Measurements from ENCODE around the gene ABLIM3.

The ABLIM3 gene

DNA sequence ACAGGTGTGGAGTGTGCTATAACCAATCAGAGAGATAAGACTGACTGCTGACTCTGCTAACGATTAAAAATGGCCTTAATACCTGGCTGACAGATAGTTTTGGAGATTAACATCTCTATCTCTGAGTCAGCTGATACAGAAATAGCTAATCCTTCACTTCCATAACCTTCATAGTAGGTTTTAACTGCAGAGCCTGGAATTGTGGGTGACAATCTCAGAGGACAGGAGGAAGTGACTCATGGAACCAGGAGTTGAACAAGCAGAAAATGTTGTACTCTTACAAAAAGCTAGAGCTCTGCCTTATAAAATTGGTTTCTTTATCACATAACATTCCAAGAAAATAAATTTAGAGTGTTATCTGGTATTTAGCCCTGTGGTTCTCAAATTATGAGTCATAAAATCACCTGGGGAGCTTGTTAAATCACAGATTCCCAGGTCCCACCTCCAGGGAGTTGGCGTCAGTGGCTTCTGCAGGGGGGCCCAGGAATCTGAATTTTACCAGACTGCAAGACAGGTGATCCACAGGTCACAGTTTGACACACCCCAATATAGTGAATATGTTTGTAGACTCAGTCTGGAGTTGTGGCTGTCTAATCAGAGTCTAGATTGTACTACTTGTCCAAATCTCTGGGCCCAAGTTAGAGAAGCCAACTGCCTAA lies 86.0 kb downstream of the ABLIM3 start:
- H3K4me3 ChIP-seq (ENCODE audit: low read length), result no peak overlapping the region
- TF ChIP-seq, protein P1, sequence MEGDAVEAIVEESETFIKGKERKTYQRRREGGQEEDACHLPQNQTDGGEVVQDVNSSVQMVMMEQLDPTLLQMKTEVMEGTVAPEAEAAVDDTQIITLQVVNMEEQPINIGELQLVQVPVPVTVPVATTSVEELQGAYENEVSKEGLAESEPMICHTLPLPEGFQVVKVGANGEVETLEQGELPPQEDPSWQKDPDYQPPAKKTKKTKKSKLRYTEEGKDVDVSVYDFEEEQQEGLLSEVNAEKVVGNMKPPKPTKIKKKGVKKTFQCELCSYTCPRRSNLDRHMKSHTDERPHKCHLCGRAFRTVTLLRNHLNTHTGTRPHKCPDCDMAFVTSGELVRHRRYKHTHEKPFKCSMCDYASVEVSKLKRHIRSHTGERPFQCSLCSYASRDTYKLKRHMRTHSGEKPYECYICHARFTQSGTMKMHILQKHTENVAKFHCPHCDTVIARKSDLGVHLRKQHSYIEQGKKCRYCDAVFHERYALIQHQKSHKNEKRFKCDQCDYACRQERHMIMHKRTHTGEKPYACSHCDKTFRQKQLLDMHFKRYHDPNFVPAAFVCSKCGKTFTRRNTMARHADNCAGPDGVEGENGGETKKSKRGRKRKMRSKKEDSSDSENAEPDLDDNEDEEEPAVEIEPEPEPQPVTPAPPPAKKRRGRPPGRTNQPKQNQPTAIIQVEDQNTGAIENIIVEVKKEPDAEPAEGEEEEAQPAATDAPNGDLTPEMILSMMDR (conservative IDR thresholded peaks at IDR 0.05; ENCODE audit: low read depth, low read length), result no peak
- DNase-seq (ENCODE audit: low read depth), result peak; percentile 52

DNA sequence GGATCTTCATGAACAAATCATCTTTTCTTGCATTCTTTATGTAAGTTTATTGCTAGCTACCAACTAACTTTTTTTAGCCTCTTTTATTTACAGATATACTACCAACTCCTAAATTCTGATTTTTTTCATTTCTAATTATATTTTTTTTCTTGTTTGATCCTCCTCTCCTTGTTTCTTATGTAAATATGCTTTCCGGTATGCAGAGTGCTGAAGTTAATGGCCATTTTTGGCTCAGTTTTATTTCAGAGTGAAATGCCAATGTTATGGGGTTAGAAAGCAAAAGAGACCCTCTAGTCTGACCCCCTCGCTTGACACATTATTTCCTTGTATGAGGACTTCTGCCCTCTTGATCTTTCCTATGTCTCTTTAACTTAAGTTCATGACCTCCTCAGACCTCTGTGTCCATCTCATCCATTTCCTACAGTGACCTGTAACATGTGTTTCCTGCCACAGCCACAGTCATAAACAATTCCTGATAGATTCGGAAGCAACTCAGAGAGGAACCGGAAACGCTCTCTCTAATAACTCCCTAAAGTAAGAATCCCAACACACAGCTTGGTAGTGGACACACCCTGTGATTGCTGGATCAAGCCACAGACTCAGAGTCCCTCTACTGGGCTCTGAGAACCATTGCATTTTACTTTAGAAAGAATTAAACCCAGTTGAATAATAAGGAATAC lies 87.5 kb downstream of the ABLIM3 start:
- no peak overlapping the region for H3K4me3 ChIP-seq (ENCODE audit: low read length)
- no peak for DNase-seq (ENCODE audit: low read depth)
- TF ChIP-seq, protein P1 (conservative IDR thresholded peaks at IDR 0.05; ENCODE audit: low read depth, low read length), result peak; percentile 84

DNA sequence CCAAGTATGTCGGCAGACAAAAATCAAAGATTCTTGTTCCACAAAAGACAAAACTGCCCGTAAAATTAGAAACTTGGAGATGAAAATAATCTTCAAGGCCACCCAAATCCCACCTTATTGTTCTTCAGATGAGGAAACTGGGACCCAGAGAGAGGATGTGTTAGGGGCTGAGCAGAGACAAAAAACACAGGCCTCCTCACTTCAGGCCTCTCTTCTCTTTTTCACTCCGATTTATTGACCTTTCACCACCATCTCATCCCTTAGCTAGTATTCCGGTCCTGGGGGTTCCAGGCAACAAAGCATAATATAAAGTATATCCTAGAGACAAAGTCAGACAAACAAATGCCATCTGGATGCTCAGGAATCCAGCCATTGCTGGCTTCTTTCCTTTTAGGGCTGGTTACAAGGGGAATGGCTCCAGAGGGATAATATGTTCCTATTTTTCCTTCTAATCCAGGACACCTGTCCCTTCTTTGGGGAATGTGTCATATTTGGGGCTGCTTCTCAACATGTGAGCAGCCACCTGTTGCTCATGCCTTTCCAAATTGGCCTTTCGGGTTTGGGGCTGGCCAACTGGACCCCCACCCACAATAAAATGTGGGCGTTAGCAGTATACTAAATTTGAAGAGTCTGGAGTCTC lies 88.1 kb downstream of the ABLIM3 start:
- TF ChIP-seq, protein P1 (conservative IDR thresholded peaks at IDR 0.05; ENCODE audit: low read depth, low read length), result no peak
- no peak for DNase-seq (ENCODE audit: low read depth)
- H3K4me3 ChIP-seq (ENCODE audit: low read length), result no peak overlapping the region

DNA sequence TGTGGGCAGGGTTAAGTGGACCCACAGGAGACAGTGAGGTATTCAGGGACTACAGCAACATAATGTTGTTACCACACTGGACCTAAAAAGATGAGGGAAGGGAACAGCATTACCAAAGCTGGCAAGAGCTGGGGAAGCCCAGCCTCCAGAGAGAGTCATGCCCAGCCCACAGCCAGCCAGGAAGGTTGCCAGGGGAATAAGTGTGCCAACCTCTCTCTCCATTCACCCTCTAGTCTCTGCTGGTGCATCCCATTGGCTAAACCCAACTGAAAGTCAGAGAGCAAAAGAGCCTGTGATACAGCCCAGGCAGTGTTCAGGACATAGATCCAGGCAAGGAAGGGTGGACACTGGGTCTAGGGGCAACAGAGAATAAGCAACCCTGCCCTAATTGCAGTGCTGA lies 94.5 kb downstream of the ABLIM3 start:
- DNase-seq (ENCODE audit: low read depth), result no peak
- TF ChIP-seq, protein P1 (conservative IDR thresholded peaks at IDR 0.05; ENCODE audit: low read depth, low read length), result no peak
- no peak overlapping the region for H3K4me3 ChIP-seq (ENCODE audit: low read length)

DNA sequence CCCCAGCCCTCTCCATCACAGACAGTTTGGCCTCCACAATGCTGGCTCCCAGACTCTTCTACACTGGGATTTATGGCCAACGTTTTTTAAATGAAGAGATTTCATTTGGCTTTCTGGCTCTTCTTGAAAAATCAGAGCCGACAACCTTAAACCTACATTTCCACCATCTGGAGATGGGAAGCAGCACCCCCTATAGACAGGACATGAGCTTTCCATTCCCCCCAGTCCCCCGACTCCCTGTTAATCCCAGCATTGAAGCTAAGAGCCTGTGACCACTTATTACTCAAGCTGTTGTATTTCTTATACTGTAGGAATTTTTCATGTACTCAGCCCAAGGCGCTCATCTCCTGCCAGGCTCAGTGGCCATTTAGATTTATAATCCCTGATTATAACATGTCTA lies 96.4 kb downstream of the ABLIM3 start:
- no peak for DNase-seq (ENCODE audit: low read depth)
- no peak overlapping the region for H3K4me3 ChIP-seq (ENCODE audit: low read length)
- TF ChIP-seq, protein P1 (conservative IDR thresholded peaks at IDR 0.05; ENCODE audit: low read depth, low read length), result peak; percentile 24

DNA sequence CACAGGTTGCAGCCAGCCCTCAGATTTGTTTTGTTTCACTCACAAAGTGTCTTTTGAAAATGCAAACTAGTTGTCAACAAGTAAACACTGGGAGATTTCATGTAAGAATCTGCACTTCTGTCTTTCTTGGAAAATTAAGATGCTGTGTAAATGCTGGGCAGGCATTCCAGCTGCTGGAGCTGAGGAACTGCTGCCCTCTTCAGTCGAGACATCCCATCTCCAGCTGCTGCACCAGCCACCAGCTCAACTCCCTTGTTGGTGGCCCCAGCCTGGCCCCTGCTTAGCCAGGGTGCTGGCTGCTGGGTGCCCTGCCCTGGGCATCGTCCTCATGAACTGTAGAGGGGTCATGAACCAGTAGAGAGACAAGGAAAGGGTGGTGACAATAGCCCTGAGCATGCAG lies 97.2 kb downstream of the ABLIM3 start:
- no peak for DNase-seq (ENCODE audit: low read depth)
- TF ChIP-seq, protein P1 (conservative IDR thresholded peaks at IDR 0.05; ENCODE audit: low read depth, low read length), result no peak
- no peak overlapping the region for H3K4me3 ChIP-seq (ENCODE audit: low read length)

All from retinal pigment epithelial cell (primary cell).